GM13977 (cell line): ENCODE data around the gene RAB6C.
"Not testable (repeated sequence)": the region's sequence is repeated elsewhere in the genome, so short reads cannot be mapped to it uniquely, and the experiment has no call there.

Experiments used
- DNase-seq: peaks from one replicate; pipeline ENCODE4 v3.0.0; 2012; ENCODE audit warnings: low spot score
- CTCF ChIP-seq: IDR thresholded peaks from 2 replicates; pipeline ENCODE4 v1.5.1; 2012; ENCODE audit warnings: mild to moderate bottlenecking, control low read depth; ENCODE audit not compliant: insufficient read depth; ENCODE audit errors: extremely low read depth, missing control alignments
- in situ Hi-C: fragments of 300-500 bp; cut with MboI; formaldehyde crosslinking; loops from one replicate; pipeline ENCODE4 v1.12.0; 2022; ENCODE audit warnings: low sequenced_read_pairs, low pct_unique_long_range_greater_than_20kb, mixed read lengths, inconsistent platforms; ENCODE audit not compliant: unreplicated experiment

Gene RAB6C

GRCh38 chr2:129945557-129945956 lies 33.9 kb upstream of the RAB6C start:
- DNase-seq, result no peak
- in situ Hi-C loops, result loop anchor here (25.0 kb wide), 1 partner anchor 367 kb away; no protein-coding TSS in a partner anchor
- TF ChIP-seq CTCF, result no peak

GRCh38 chr2:129947712-129948111 lies 31.8 kb upstream of the RAB6C start:
- in situ Hi-C loops, result loop anchor here (25.0 kb wide), 1 partner anchor 365 kb away; no protein-coding TSS in a partner anchor
- not testable (repeated sequence) for DNase-seq

- DNase-seq, in situ Hi-C loops: not testable (repeated sequence)
Measured at GRCh38 chr2:129956171-129956570, 23.3 kb upstream of the RAB6C start.

GRCh38 chr2:129957891-129958290 lies 21.6 kb upstream of the RAB6C start:
- no peak for DNase-seq
- no peak for TF ChIP-seq CTCF
- in situ Hi-C loops, result no loop called here

- DNase-seq, in situ Hi-C loops: not testable (repeated sequence)
Measured at GRCh38 chr2:129958736-129959135, 20.7 kb upstream of the RAB6C start.

- in situ Hi-C loops, DNase-seq: not testable (repeated sequence)
Measured at GRCh38 chr2:129968605-129969004, 10.9 kb upstream of the RAB6C start.

- TF ChIP-seq CTCF, result no peak
- DNase-seq, result no peak
- in situ Hi-C loops, result no loop called here
Measured at GRCh38 chr2:129975016-129975774, 4.3 kb upstream of the RAB6C start.

- DNase-seq, in situ Hi-C loops: not testable (repeated sequence)
Measured at GRCh38 chr2:129976969-129977368, 2.5 kb upstream of the RAB6C start.

- DNase-seq, result no peak
- in situ Hi-C loops, result no loop called here
- no peak for TF ChIP-seq CTCF
Measured at GRCh38 chr2:129977986-129978385, 1.5 kb upstream of the RAB6C start.

- DNase-seq, in situ Hi-C loops: not testable (repeated sequence)
Measured at GRCh38 chr2:129980246-129980645, 780 bp downstream of the RAB6C start.

- DNase-seq, in situ Hi-C loops: not testable (repeated sequence)
Measured at GRCh38 chr2:129981689-129982088, 2.2 kb downstream of the RAB6C start.
